Left lung (tissue), 10 donors: ENCODE measurements around the gene SLCO1B1. TPM values are rescaled to one million over a fixed set of nuclear protein-coding genes. Genes with fewer than 3 reads are reported as not detected.

Experiments used
- ATAC-seq: fragments of 200-7000 bp; cut with Tn5 transposase; one replicate; pipeline ENCODE4 v1.9.1; 2020; ENCODE audit warnings: moderate library complexity
- DNase-seq, 4 donors: peaks; one replicate each; pipeline ENCODE4 v3.0.0-alpha.2; 2013 to 2020
- H3K27ac ChIP-seq, 2 donors: fragments of 200-600 bp; sonication (generic) in 1 of 2; one replicate each; pipeline versions ENCODE4 v1.5.0 to v1.8.0; 2020 to 2021
- H3K27me3 ChIP-seq, 2 donors: fragments of 200-600 bp; sonication (generic) in 1 of 2; one replicate each; pipeline versions ENCODE4 v1.5.0 to v1.8.0; 2020 to 2021
- H3K36me3 ChIP-seq, 2 donors: fragments of 200-600 bp; sonication (generic) in 1 of 2; one replicate each; pipeline versions ENCODE4 v1.5.0 to v1.8.0; 2020 to 2021
- H3K4me1 ChIP-seq, 2 donors: fragments of 200-600 bp; one replicate each; pipeline ENCODE4 v1.8.0; 2021
- H3K4me3 ChIP-seq, 2 donors: fragments of 200-600 bp; sonication (generic) in 1 of 2; one replicate each; pipeline versions ENCODE4 v1.5.0 to v1.8.0; 2020 to 2021; ENCODE audit warnings: mild to moderate bottlenecking in 1 of 2
- H3K9me3 ChIP-seq, 2 donors: fragments of 200-600 bp; sonication (generic) in 1 of 2; one replicate each; pipeline versions ENCODE4 v1.5.0 to v1.8.0; 2020 to 2021
- CTCF ChIP-seq, 2 donors: fragments of 200-600 bp; sonication (generic) in 1 of 2; IDR thresholded peaks; one replicate each; pipeline versions ENCODE4 v1.5.0 to v1.8.0; 2021; ENCODE audit warnings: antibody characterized with exemption in 2 of 2
- intact Hi-C, 2 donors: fragments of 100-400 bp; cut with DNase I; formaldehyde crosslinking; loops; one replicate each; pipeline versions ENCODE4 v1.11.2 to v1.14.2; 2022
- polyA plus RNA-seq, 6 donors: library from polyadenylated mRNA; unstranded; fragments of 120-200 nt; gene quantifications; one replicate each; pipeline ENCODE4 v1.2.1, GENCODE V29; 2013; ENCODE audit not compliant: insufficient read length in 6 of 6
- total RNA-seq, 2 donors: library from RNA; stranded (reverse); fragmentation: NEBNext Ultra II Directional; extraction: Animal tissue kit (Norgen Biotek cat#: 25700); gene quantifications; one replicate each; pipeline ENCODE4 v1.2.1, GENCODE V29; 2021
- donor health status: DM: no; HTN: yes; CAD: no.
- donor health status: DM: no; HTN: no; CAD: no.

Gene SLCO1B1
- total and polyA plus RNA-seq, 8 donors, result not detected

- Histone ChIP-seq H3K4me3 (no peak overlapping the region), H3K4me1 (no peaks in the 10 kb centered on the region), H3K27ac (no peak overlapping the region), H3K9me3 (peaks cover 0 to 3% of the 10 kb centered on the region in 2 donors), H3K27me3 (no peaks in the 10 kb centered on the region), H3K36me3 (no peaks in the 10 kb centered on the region)
- intact Hi-C loops, result no loop called here
- DNase-seq, result no peak
- ATAC-seq, result no peak
- TF ChIP-seq CTCF (IDR thresholded peaks at IDR 0.05), result no peak
These were observed 20.2 kb downstream of the SLCO1B1 start for GRCh38 chr12:21151184-21151583.

DNA sequence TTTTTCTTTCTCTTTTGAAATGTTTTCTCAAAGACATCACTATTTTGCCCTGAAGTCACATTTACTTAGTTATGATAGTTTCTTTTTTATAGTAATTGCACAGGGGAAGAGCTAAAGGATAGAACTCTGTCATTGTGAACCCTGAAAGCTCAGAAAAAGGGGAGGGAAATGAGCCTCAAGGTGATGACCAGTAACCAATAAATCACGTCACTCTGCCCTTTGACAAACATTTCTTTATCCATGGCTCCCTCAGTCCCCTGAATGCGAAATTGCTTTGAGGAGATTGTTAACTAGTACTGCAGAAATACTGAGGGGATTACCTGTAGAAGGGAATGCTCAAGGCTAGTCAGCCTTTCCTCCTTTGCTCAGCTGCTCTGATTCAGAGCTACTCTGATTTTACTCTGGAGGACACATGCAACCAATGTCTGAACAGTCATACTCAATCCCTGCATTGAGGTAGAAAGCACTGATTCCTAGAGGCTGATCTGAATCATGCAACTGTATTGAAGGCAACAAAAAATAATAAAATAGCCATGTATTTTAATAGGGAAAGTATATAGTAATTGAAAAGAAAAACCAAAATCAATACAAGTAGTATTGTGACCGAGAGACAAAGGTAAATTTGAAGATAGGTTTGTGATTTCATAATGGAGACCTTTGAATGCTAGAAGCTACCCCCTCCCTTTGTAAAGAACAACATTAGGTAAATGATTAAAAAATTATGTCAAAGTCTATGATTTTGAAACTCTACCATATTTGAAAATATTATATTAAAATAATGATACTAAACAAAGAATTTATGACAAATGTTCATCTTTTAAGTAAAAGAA, 24.7 kb downstream of the SLCO1B1 start:
- intact Hi-C loops, result no loop called here
- TF ChIP-seq CTCF (IDR thresholded peaks at IDR 0.05), result no peak

DNA sequence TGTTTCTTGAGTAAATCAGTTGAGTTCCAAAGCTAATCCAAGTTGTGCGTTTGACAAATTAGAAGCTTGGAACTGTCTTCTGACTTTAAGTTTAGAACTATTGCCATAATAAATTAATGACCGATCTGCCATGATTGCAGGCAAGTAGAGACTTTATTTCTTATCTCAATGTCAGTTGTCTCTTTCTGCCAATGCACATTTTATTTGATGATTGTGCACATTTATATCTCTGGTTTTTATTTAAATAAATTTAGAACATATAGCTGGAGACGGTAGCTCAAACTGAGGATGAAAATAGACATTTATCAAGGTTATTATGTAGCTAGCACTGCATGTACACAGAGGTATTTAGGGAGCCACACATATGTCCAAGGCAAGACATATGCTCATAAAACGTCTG, 34.1 kb downstream of the SLCO1B1 start:
- intact Hi-C loops, result no loop called here
- Histone ChIP-seq H3K4me3 (no peak overlapping the region), H3K27ac (no peak overlapping the region), H3K36me3 (no peaks in the 10 kb centered on the region), H3K9me3 (peaks cover 0 to 4% of the 10 kb centered on the region in 2 donors), H3K27me3 (no peaks in the 10 kb centered on the region), H3K4me1 (no peaks in the 10 kb centered on the region)
- no peak for TF ChIP-seq CTCF (IDR thresholded peaks at IDR 0.05)
- no peak for ATAC-seq
- no peak for DNase-seq

More for the DNA sequence above, 24.7 kb downstream of the SLCO1B1 start:
- peaks cover 0 to 6% of the 10 kb centered on the region in 2 donors for H3K9me3 ChIP-seq
- no peaks in the 10 kb centered on the region for H3K36me3 ChIP-seq
- no peak overlapping the region for H3K4me3 ChIP-seq
- no peaks in the 10 kb centered on the region for H3K27me3 ChIP-seq
- no peak overlapping the region for H3K27ac ChIP-seq
- H3K4me1 ChIP-seq, result no peaks in the 10 kb centered on the region
- ATAC-seq (no peak), DNase-seq (no peak)

DNA sequence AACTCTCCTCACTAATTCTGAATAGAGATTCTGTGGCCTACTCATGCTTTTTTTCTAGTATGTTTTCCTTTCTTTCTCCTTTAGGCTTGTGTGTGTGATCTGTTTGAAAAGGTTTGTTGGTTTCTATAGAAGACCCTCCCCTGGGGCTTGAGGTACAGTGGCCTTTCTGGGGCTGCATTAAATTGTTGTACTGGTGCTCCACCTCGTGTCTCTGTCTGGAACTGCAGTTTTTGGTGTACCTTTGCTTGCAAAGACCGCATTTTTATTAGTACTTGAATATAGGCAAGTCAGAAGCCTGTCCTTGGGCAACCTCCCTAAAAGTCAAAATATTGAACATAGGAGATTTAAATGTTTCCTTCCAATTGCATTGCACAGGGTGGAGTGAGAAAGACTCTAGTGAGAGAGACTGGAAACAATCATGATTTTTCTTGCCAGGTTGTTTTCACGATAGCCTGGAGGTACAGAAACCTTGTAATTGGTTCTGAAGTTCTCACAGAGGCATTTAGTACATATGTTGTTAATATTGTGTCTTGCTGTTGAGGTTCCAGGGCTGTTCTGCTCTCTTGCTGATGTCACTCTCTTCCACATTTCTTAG, 39.0 kb downstream of the SLCO1B1 start:
- H3K36me3 ChIP-seq, result no peaks in the 10 kb centered on the region
- ATAC-seq (peak; percentile 63), DNase-seq (peak in 1 of 4 donors; percentile 26)
- H3K27me3 ChIP-seq, result no peaks in the 10 kb centered on the region
- H3K27ac ChIP-seq, result no peak overlapping the region
- intact Hi-C loops, result no loop called here
- no peak overlapping the region for H3K4me3 ChIP-seq
- no peaks in the 10 kb centered on the region for H3K4me1 ChIP-seq
- peak; percentile 43 to 55 for TF ChIP-seq CTCF (IDR thresholded peaks at IDR 0.05)
- no peaks in the 10 kb centered on the region for H3K9me3 ChIP-seq

DNA sequence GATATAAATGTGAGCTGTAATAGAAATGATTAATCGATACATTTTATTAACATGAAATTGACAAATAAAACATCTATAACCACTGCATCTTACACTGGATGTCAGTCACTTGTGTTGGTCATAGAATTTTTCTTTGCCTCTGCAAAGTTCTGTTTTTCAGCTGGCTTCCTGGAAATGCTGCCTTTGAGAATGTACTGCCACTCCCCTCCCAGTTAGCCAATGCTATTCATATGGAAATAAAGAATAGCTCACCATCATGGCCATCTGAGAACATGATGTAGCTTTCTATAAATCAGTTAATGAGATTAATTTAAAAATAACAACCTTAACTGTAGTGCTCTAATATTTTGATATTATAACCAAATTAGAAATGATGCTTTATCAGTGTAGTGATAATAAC, 41.1 kb downstream of the SLCO1B1 start:
- TF ChIP-seq CTCF (IDR thresholded peaks at IDR 0.05), result no peak
- ATAC-seq (no peak), DNase-seq (no peak)
- Histone ChIP-seq H3K4me3 (no peak overlapping the region), H3K27ac (no peak overlapping the region), H3K27me3 (no peaks in the 10 kb centered on the region), H3K4me1 (no peaks in the 10 kb centered on the region), H3K36me3 (no peaks in the 10 kb centered on the region), H3K9me3 (no peaks in the 10 kb centered on the region)
- intact Hi-C loops, result no loop called here
